ENCODE measurements around the gene AUH.

DNA sequence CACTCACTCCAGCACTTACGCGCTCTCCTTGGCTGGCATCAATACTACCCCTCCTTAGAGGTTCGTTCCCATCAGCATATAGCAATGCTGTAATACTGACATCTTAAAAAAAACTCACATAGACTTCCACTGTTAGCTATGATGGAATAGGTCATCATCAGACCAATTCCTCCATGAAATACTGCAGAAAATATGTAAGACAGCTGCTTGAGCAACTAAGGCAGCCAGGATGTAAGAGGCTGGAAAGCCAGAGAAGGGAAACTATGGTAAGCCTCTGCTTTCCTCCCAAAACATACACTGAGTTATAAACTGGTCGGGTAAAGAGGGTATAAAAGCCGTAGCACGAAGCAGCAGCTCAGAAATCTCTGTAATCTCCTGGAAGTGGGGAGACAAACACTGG, 33.5 kb downstream of the AUH start:
- TF ChIP-seq, protein P1, sequence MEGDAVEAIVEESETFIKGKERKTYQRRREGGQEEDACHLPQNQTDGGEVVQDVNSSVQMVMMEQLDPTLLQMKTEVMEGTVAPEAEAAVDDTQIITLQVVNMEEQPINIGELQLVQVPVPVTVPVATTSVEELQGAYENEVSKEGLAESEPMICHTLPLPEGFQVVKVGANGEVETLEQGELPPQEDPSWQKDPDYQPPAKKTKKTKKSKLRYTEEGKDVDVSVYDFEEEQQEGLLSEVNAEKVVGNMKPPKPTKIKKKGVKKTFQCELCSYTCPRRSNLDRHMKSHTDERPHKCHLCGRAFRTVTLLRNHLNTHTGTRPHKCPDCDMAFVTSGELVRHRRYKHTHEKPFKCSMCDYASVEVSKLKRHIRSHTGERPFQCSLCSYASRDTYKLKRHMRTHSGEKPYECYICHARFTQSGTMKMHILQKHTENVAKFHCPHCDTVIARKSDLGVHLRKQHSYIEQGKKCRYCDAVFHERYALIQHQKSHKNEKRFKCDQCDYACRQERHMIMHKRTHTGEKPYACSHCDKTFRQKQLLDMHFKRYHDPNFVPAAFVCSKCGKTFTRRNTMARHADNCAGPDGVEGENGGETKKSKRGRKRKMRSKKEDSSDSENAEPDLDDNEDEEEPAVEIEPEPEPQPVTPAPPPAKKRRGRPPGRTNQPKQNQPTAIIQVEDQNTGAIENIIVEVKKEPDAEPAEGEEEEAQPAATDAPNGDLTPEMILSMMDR (IDR thresholded peaks at IDR 0.05), result no peak
- TF ChIP-seq POLR2A (IDR thresholded peaks at IDR 0.05), result no peak

All from esophagus squamous epithelium (tissue), 4 donors.